HEK293 (cell line): ENCODE data around the gene AGRN.
"Not testable (repeated sequence)": the region's sequence is repeated elsewhere in the genome, so short reads cannot be mapped to it uniquely, and the experiment has no call there.

ENCODE experiments used
- CTCF ChIA-PET: fragments of 350-600 bp; formaldehyde crosslinking; extraction: SDS; loops from one replicate; lab custom pipeline; 2021; ENCODE audit warnings: antibody characterized with exemption; lab: Yijun Ruan, JAX
- POLR2A ChIA-PET: fragments of 300-600 bp; formaldehyde crosslinking; extraction: SDS; loops from one replicate; lab custom pipeline; 2020; ENCODE audit warnings: antibody characterized with exemption, inconsistent platforms; lab: Yijun Ruan, JAX
- H3K27ac ChIP-seq: fragments of 200-500 bp; sonication (Bioruptor generic); 2 replicates; pipeline ENCODE4 v1.5.1; 2014; ENCODE audit warnings: low read depth, low read length, control low read depth, inconsistent platforms; ENCODE audit errors: extremely low read depth
- H3K36me3 ChIP-seq, 2 experiments: fragments of 200-500 bp in 1 of 2; sonication (Bioruptor generic) in 1 of 2; 1 replicate in 1 of 2; 2 replicates in 1 of 2; pipeline ENCODE4 v1.5.1; 2014 to 2017; ENCODE audit warnings: inconsistent platforms in 2 of 2, low read length in 2 of 2; ENCODE audit not compliant: control insufficient read depth in 2 of 2, insufficient read depth in 1 of 2
- H3K4me1 ChIP-seq: fragments of 200-500 bp; sonication (Bioruptor generic); 2 replicates; pipeline ENCODE4 v1.5.1; 2014; ENCODE audit warnings: mild to moderate bottlenecking, low read length, inconsistent platforms; ENCODE audit not compliant: control insufficient read depth, insufficient read depth
- H3K4me3 ChIP-seq: 2 replicates; pipeline ENCODE4 v1.5.1; 2011; ENCODE audit warnings: low read depth, mild to moderate bottlenecking, control low read depth, low read length, moderate library complexity
- H3K9me3 ChIP-seq: fragments of 200-500 bp; sonication (Bioruptor generic); 2 replicates; pipeline ENCODE4 v1.5.1; 2014; ENCODE audit warnings: low read depth, low read length, inconsistent platforms; ENCODE audit not compliant: control insufficient read depth, insufficient read depth
- KLF7 ChIP-seq: fragments of 450-650 bp; formaldehyde crosslinking; IDR thresholded peaks from 2 replicates; pipeline ENCODE4 v1.5.1; 2016; ENCODE audit warnings: missing biosample characterization, missing genetic modification characterization, borderline replicate concordance
- KLF8 ChIP-seq: fragments of 450-650 bp; formaldehyde crosslinking; IDR thresholded peaks from 2 replicates; pipeline ENCODE4 v1.5.1; 2016; ENCODE audit warnings: missing biosample characterization, missing genetic modification characterization
- MZF1 ChIP-seq: fragments of 450-650 bp; formaldehyde crosslinking; IDR thresholded peaks from 2 replicates; pipeline ENCODE4 v1.5.1; 2017; ENCODE audit warnings: missing biosample characterization, missing genetic modification characterization, borderline replicate concordance
- ZBTB1 ChIP-seq: fragments of 450-650 bp; formaldehyde crosslinking; IDR thresholded peaks from 2 replicates; pipeline ENCODE4 v1.5.1; 2016; ENCODE audit warnings: missing biosample characterization, missing genetic modification characterization
- ZBTB48 ChIP-seq: fragments of 450-650 bp; formaldehyde crosslinking; IDR thresholded peaks from 2 replicates; pipeline ENCODE4 v1.5.1; 2016; ENCODE audit warnings: missing biosample characterization, missing genetic modification characterization
- ZBTB8A ChIP-seq: fragments of 450-650 bp; formaldehyde crosslinking; IDR thresholded peaks from 2 replicates; pipeline ENCODE4 v1.5.1; 2016; ENCODE audit warnings: missing biosample characterization, missing genetic modification characterization
- ZEB2 ChIP-seq: fragments of 450-650 bp; formaldehyde crosslinking; IDR thresholded peaks from 2 replicates; pipeline ENCODE4 v1.5.1; 2016; ENCODE audit warnings: missing biosample characterization, missing genetic modification characterization
- ZIC2 ChIP-seq: fragments of 450-650 bp; formaldehyde crosslinking; IDR thresholded peaks from 2 replicates; pipeline ENCODE4 v1.5.1; 2016; ENCODE audit warnings: missing biosample characterization, missing genetic modification characterization
- ZNF10 ChIP-seq: fragments of 450-650 bp; formaldehyde crosslinking; IDR thresholded peaks from 2 replicates; pipeline ENCODE4 v1.5.1; 2017; ENCODE audit warnings: missing biosample characterization, missing genetic modification characterization
- ZNF121 ChIP-seq: fragments of 450-650 bp; formaldehyde crosslinking; IDR thresholded peaks from 2 replicates; pipeline ENCODE4 v1.5.1; 2016; ENCODE audit warnings: missing biosample characterization, missing genetic modification characterization
- ZNF155 ChIP-seq: fragments of 450-650 bp; formaldehyde crosslinking; IDR thresholded peaks from 2 replicates; pipeline ENCODE4 v1.5.1; 2016; ENCODE audit warnings: missing biosample characterization, missing genetic modification characterization
- ZNF248 ChIP-seq: fragments of 450-650 bp; formaldehyde crosslinking; IDR thresholded peaks from 2 replicates; pipeline ENCODE4 v1.5.1; 2017; ENCODE audit warnings: missing biosample characterization, missing genetic modification characterization
- ZNF266 ChIP-seq: fragments of 450-650 bp; formaldehyde crosslinking; IDR thresholded peaks from 2 replicates; pipeline ENCODE4 v1.5.1; 2016; ENCODE audit warnings: missing biosample characterization, missing genetic modification characterization, low read depth
- ZNF37A ChIP-seq: fragments of 450-650 bp; IDR thresholded peaks from 2 replicates; pipeline ENCODE4 v1.5.1; 2018; ENCODE audit warnings: missing biosample characterization, missing genetic modification characterization
- ZNF433 ChIP-seq: fragments of 450-650 bp; formaldehyde crosslinking; IDR thresholded peaks from 2 replicates; pipeline ENCODE4 v1.5.1; 2016; ENCODE audit warnings: missing biosample characterization, missing genetic modification characterization, low read depth
- ZNF521 ChIP-seq: fragments of 450-650 bp; formaldehyde crosslinking; IDR thresholded peaks from 2 replicates; pipeline ENCODE4 v1.5.1; 2017; ENCODE audit warnings: missing biosample characterization, mild to moderate bottlenecking, missing genetic modification characterization
- ZNF544 ChIP-seq: fragments of 450-650 bp; formaldehyde crosslinking; IDR thresholded peaks from 2 replicates; pipeline ENCODE4 v1.5.0; 2017; ENCODE audit warnings: missing biosample characterization, missing genetic modification characterization
- ZNF677 ChIP-seq: fragments of 450-650 bp; IDR thresholded peaks from 2 replicates; pipeline ENCODE4 v1.5.0; 2018; ENCODE audit warnings: missing biosample characterization, mild to moderate bottlenecking, missing genetic modification characterization, moderate library complexity
- ZNF707 ChIP-seq: fragments of 450-650 bp; formaldehyde crosslinking; IDR thresholded peaks from 2 replicates; pipeline ENCODE4 v1.5.1; 2016; ENCODE audit warnings: missing biosample characterization, missing genetic modification characterization
- ZNF791 ChIP-seq: fragments of 450-650 bp; formaldehyde crosslinking; IDR thresholded peaks from 2 replicates; pipeline ENCODE4 v1.5.1; 2016; ENCODE audit warnings: missing biosample characterization, missing genetic modification characterization
- ZNF837 ChIP-seq: fragments of 450-650 bp; formaldehyde crosslinking; IDR thresholded peaks from 2 replicates; pipeline ENCODE4 v1.5.1; 2016; ENCODE audit warnings: missing biosample characterization, missing genetic modification characterization
- TF ChIP-seq, protein P1 (sequence below): fragments of 450-650 bp; formaldehyde crosslinking; IDR thresholded peaks from 2 replicates; pipeline ENCODE4 v1.5.1; 2016; ENCODE audit warnings: missing biosample characterization, missing genetic modification characterization
- TF ChIP-seq, protein P2 (sequence below): fragments of 450-650 bp; formaldehyde crosslinking; IDR thresholded peaks from 2 replicates; pipeline ENCODE4 v1.5.1; 2017; ENCODE audit warnings: missing biosample characterization, missing genetic modification characterization
- TF ChIP-seq, protein P3 (sequence below): fragments of 450-650 bp; formaldehyde crosslinking; IDR thresholded peaks from 2 replicates; pipeline ENCODE4 v1.5.1; 2016; ENCODE audit warnings: missing biosample characterization, missing genetic modification characterization
- TF ChIP-seq, protein P4 (sequence below): fragments of 450-650 bp; formaldehyde crosslinking; IDR thresholded peaks from 2 replicates; pipeline ENCODE4 v1.5.1; 2016; ENCODE audit warnings: missing biosample characterization, missing genetic modification characterization

The AGRN gene

DNA sequence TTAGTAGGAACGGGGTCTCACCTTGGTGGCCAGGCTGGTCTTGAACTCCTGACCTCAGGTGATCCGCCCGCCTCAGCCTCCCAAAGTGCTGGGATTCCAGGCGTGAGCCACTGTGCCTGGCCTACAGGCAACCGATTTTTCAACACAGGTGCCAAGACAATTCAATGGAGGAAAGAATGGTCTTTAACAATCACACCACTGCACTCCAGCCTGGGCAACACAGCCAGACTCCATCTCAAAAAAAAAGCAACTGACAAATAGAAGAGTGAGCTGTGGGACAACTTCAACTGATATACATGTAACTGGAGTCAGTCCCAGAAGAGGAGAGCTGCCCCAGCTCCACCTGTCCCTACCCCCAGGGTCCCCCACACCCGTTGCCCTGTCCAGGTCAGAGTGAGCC, 25.4 kb upstream of the AGRN start:
- POLR2A ChIA-PET: interaction anchor here (1.1 to 2.2 kb wide), 3 partner anchors 12 to 26 kb away, joined by 4 to 11 read pairs (median 7); partner anchors contain the start of gene PERM1
- H3K4me1 ChIP-seq, H3K4me3 ChIP-seq, H3K27ac ChIP-seq, H3K9me3 ChIP-seq: not testable (repeated sequence)
- TF ChIP-seq ZBTB8A (tag by site-specific recombination) (0 out of 2 replicates have a peak, but pooled peaks have one; percentile 27), ZNF10 (tag by site-specific recombination) (peak; percentile 50; the same call in 1 of the 2 replicates), ZNF121 (tag by site-specific recombination) (peak; percentile 98)
- CTCF ChIA-PET: interaction anchor here (4.3 kb wide), 1 partner anchor 11 kb away, joined by 39 read pairs; no protein-coding TSS in a partner anchor
- H3K36me3 ChIP-seq: peaks cover 0 to 26% of the 10 kb centered on the region in 2 experiments; a peak in 1 of 3 replicates

DNA sequence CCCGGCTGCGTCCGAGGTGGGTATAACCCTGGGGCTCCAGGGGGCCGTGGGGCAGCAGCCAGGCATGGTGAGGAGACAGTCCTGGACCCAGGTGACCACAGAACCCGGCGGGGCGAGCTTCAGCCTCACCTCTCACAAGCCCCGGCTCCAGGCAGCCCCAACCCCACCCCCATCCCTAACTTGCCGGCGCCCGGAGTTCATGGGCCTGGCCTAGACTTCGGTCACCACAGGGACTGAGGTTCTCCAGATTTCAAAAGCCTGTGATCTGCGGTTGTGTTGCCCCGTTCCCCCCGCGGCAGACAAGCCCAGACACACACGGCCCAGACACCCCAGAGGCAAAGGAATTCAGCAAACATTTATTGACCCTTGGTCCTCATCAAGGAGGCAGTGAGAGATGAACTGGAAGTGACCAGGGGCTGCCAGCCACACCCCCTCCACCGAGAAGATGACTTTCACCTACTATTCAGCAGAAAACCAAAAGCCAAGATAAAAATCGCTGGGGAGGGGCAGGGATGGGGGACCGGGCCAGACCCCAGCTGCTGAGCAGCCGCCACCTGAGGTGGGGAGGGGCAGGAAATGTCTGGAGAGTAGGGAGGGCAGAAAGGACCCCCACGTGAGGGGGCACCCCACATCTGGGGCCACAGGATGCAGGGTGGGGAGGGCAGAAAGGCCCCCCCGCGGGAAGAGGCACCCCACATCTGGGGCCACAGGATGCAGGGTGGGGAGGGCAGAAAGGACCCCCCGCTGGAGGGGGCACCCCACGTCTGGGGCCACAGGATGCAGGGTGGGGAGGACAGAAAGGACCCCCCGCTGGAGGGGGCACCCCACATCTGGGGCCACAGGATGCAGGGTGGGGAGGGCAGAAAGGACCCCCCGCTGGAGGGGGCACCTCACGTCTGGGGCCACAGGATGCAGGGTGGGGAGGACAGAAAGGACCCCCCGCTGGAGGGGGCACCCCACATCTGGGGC, 24.0 kb upstream of the AGRN start:
- no peak overlapping the region for H3K4me3 ChIP-seq
- H3K27ac ChIP-seq: no peak overlapping the region
- no peaks in the 10 kb centered on the region for H3K9me3 ChIP-seq
- ChIA-PET POLR2A (interaction anchor here (0.6 to 6.5 kb wide), 5 partner anchors 13 to 94 kb away, joined by 4 to 44 read pairs (median 11); partner anchors contain the start of genes AGRN and PERM1), CTCF (interaction anchor here (0.8 to 4.3 kb wide), 2 partner anchors 11 to 12 kb away, joined by 3 to 39 read pairs; no protein-coding TSS in a partner anchor)
- H3K4me1 ChIP-seq: 0 out of 2 replicates have a peak, but pooled peaks cover 3% of the 10 kb centered on the region
- peaks cover 0 to 26% of the 10 kb centered on the region in 2 experiments; a peak in 1 of 3 replicates for H3K36me3 ChIP-seq
- TF ChIP-seq ZIC2 (tag by site-specific recombination): 0 out of 2 replicates have a peak, but pooled peaks have one; percentile 31
- TF ChIP-seq, protein P1, sequence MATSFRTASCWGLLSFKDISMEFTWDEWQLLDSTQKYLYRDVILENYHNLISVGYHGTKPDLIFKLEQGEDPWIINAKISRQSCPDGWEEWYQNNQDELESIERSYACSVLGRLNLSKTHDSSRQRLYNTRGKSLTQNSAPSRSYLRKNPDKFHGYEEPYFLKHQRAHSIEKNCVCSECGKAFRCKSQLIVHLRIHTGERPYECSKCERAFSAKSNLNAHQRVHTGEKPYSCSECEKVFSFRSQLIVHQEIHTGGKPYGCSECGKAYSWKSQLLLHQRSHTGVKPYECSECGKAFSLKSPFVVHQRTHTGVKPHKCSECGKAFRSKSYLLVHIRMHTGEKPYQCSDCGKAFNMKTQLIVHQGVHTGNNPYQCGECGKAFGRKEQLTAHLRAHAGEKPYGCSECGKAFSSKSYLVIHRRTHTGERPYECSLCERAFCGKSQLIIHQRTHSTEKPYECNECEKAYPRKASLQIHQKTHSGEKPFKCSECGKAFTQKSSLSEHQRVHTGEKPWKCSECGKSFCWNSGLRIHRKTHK (tag by site-specific recombination): no peak
- TF ChIP-seq ZBTB1 (tag by site-specific recombination): no peak
- TF ChIP-seq ZNF37A: no peak
- no peak for TF ChIP-seq ZNF677 (tag by site-specific recombination)
- TF ChIP-seq ZNF707 (tag by site-specific recombination): no peak
- TF ChIP-seq, protein P2, sequence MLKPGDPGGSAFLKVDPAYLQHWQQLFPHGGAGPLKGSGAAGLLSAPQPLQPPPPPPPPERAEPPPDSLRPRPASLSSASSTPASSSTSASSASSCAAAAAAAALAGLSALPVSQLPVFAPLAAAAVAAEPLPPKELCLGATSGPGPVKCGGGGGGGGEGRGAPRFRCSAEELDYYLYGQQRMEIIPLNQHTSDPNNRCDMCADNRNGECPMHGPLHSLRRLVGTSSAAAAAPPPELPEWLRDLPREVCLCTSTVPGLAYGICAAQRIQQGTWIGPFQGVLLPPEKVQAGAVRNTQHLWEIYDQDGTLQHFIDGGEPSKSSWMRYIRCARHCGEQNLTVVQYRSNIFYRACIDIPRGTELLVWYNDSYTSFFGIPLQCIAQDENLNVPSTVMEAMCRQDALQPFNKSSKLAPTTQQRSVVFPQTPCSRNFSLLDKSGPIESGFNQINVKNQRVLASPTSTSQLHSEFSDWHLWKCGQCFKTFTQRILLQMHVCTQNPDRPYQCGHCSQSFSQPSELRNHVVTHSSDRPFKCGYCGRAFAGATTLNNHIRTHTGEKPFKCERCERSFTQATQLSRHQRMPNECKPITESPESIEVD (tag by site-specific recombination): no peak
- TF ChIP-seq ZEB2: no peak; the same call in 1 of the 2 replicates
- TF ChIP-seq ZNF155 (tag by site-specific recombination): no peak
- no peak for TF ChIP-seq ZNF837 (tag by site-specific recombination)
- TF ChIP-seq ZNF544 (tag by site-specific recombination): no peak
- no peak for TF ChIP-seq ZNF248 (tag by site-specific recombination)
- peak; percentile 12; the same call in 1 of the 2 replicates for TF ChIP-seq ZBTB48 (tag by site-specific recombination)
- no peak for TF ChIP-seq ZNF791 (tag by site-specific recombination)
- no peak for TF ChIP-seq ZNF266 (tag by site-specific recombination)
- TF ChIP-seq, protein P3, sequence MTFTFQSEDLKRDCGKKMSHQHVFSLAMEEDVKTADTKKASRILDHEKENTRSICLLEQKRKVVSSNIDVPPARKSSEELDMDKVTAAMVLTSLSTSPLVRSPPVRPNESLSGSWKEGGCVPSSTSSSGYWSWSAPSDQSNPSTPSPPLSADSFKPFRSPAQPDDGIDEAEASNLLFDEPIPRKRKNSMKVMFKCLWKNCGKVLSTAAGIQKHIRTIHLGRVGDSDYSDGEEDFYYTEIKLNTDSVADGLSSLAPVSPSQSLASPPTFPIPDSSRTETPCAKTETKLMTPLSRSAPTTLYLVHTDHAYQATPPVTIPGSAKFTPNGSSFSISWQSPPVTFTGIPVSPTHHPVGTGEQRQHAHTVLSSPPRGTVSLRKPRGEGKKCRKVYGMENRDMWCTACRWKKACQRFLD (tag by site-specific recombination): no peak
- TF ChIP-seq ZNF521 (tag by site-specific recombination): no peak
- peak; percentile 35 for TF ChIP-seq ZBTB8A (tag by site-specific recombination)
- TF ChIP-seq KLF7 (tag by site-specific recombination): peak; percentile 15; the same call in 1 of the 2 replicates
- TF ChIP-seq MZF1 (tag by site-specific recombination): no peak
- no peak for TF ChIP-seq KLF8 (tag by site-specific recombination)
- TF ChIP-seq, protein P4, sequence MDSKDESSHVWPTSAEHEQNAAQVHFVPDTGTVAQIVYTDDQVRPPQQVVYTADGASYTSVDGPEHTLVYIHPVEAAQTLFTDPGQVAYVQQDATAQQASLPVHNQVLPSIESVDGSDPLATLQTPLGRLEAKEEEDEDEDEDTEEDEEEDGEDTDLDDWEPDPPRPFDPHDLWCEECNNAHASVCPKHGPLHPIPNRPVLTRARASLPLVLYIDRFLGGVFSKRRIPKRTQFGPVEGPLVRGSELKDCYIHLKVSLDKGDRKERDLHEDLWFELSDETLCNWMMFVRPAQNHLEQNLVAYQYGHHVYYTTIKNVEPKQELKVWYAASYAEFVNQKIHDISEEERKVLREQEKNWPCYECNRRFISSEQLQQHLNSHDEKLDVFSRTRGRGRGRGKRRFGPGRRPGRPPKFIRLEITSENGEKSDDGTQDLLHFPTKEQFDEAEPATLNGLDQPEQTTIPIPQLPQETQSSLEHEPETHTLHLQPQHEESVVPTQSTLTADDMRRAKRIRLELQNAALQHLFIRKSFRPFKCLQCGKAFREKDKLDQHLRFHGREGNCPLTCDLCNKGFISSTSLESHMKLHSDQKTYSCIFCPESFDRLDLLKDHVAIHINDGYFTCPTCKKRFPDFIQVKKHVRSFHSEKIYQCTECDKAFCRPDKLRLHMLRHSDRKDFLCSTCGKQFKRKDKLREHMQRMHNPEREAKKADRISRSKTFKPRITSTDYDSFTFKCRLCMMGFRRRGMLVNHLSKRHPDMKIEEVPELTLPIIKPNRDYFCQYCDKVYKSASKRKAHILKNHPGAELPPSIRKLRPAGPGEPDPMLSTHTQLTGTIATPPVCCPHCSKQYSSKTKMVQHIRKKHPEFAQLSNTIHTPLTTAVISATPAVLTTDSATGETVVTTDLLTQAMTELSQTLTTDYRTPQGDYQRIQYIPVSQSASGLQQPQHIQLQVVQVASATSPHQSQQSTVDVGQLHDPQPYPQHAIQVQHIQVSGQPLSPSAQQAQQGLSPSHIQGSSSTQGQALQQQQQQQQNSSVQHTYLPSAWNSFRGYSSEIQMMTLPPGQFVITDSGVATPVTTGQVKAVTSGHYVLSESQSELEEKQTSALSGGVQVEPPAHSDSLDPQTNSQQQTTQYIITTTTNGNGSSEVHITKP (tag by site-specific recombination): 0 out of 2 replicates have a peak, but pooled peaks have one; percentile 29
- TF ChIP-seq ZNF433: no peak
